ENCODE data around the gene ZNF319. TPM values are rescaled to one million over a fixed set of nuclear protein-coding genes. Genes with fewer than 3 reads are reported as not detected.

The ZNF319 gene
- polyA plus RNA-seq, 1 donor (not counting 4 experiments of a cell fraction or from before 2014, with no cell fraction given) = 3.3 TPM

GRCh38 chr16:57993897-57994296 is 6.6 kb downstream of the ZNF319 start:
- Histone ChIP-seq H3K4me1 (ENCODE audit: control insufficient read depth, extremely low read depth, insufficient read depth, low read length) (peaks cover 19% of the 10 kb centered on the region), H3K9me3 (ENCODE audit: control insufficient read depth, low read depth, low read length) (no peaks in the 10 kb centered on the region), H3K27me3 (ENCODE audit: control insufficient read depth, extremely low read depth, insufficient read depth, low read length) (no peaks in the 10 kb centered on the region), H3K9me1 (ENCODE audit: control insufficient read depth, extremely low read depth, insufficient read depth, low read length) (peaks cover 2% of the 10 kb centered on the region), H3K9ac (ENCODE audit: control insufficient read depth, extremely low read depth, insufficient read depth, low read length) (no peak overlapping the region), H3K36me3 (ENCODE audit: control insufficient read depth in 2 of 2, extremely low read depth in 1 of 2, insufficient read depth in 2 of 2, low read length in 2 of 2) (peaks cover 8 to 20% of the 10 kb centered on the region in 2 experiments), H3K4me3 (ENCODE audit: control insufficient read depth in 2 of 3, extremely low read depth in 1 of 3, insufficient read depth in 2 of 3, low read depth in 1 of 3, low read length in 3 of 3) (no peak overlapping the region), H3K4me2 (ENCODE audit: control insufficient read depth, extremely low read depth, insufficient read depth, low read depth, low read length) (no peak overlapping the region), H4K20me1 (ENCODE audit: control insufficient read depth, extremely low read depth, insufficient read depth, low read length) (no peaks in the 10 kb centered on the region), H3K79me2 (ENCODE audit: control insufficient read depth, insufficient read depth, low read length) (no peaks in the 10 kb centered on the region), H3K27ac (ENCODE audit: control insufficient read depth, insufficient read depth, low read length) (no peak overlapping the region), H2AFZ (ENCODE audit: control insufficient read depth, low read length) (no peak overlapping the region)
- no peak for TF ChIP-seq EZH2 (IDR thresholded peaks at IDR 0.05; ENCODE audit: low read length)
- no peak for TF ChIP-seq CTCF (optimal IDR thresholded peaks at IDR 0.05 in 1 of 3, IDR thresholded peaks at IDR 0.05 in 1 of 3, conservative IDR thresholded peaks at IDR 0.05 in 1 of 3; ENCODE audit: extremely low read depth in 1 of 3, insufficient read depth in 2 of 3, low read length in 3 of 3)
- FAIRE-seq (no peak), DNase-seq (ENCODE audit: low read depth, low spot score) (no peak)
- dilution Hi-C loops (cut with MboI; ENCODE audit: extremely low pct_ligation_motif_present, low sequenced_read_pairs) = no loop called here

GRCh38 chr16:57993438-57993837 is 7.0 kb downstream of the ZNF319 start:
- dilution Hi-C loops (cut with MboI; ENCODE audit: extremely low pct_ligation_motif_present, low sequenced_read_pairs) = no loop called here
- Histone ChIP-seq H3K9me1 (ENCODE audit: control insufficient read depth, extremely low read depth, insufficient read depth, low read length) (peaks cover 2% of the 10 kb centered on the region), H4K20me1 (ENCODE audit: control insufficient read depth, extremely low read depth, insufficient read depth, low read length) (no peaks in the 10 kb centered on the region), H3K4me3 (ENCODE audit: control insufficient read depth in 2 of 3, extremely low read depth in 1 of 3, insufficient read depth in 2 of 3, low read depth in 1 of 3, low read length in 3 of 3) (no peak overlapping the region), H3K27me3 (ENCODE audit: control insufficient read depth, extremely low read depth, insufficient read depth, low read length) (no peaks in the 10 kb centered on the region), H3K36me3 (ENCODE audit: control insufficient read depth in 2 of 2, extremely low read depth in 1 of 2, insufficient read depth in 2 of 2, low read length in 2 of 2) (peaks cover 8 to 20% of the 10 kb centered on the region in 2 experiments), H3K9ac (ENCODE audit: control insufficient read depth, extremely low read depth, insufficient read depth, low read length) (no peak overlapping the region), H3K79me2 (ENCODE audit: control insufficient read depth, insufficient read depth, low read length) (no peaks in the 10 kb centered on the region), H3K9me3 (ENCODE audit: control insufficient read depth, low read depth, low read length) (no peaks in the 10 kb centered on the region), H3K27ac (ENCODE audit: control insufficient read depth, insufficient read depth, low read length) (no peak overlapping the region), H3K4me1 (ENCODE audit: control insufficient read depth, extremely low read depth, insufficient read depth, low read length) (peaks cover 18% of the 10 kb centered on the region), H2AFZ (ENCODE audit: control insufficient read depth, low read length) (no peak overlapping the region), H3K4me2 (ENCODE audit: control insufficient read depth, extremely low read depth, insufficient read depth, low read depth, low read length) (no peak overlapping the region)
- TF ChIP-seq EZH2 (IDR thresholded peaks at IDR 0.05; ENCODE audit: low read length) = no peak
- no peak for TF ChIP-seq CTCF (optimal IDR thresholded peaks at IDR 0.05 in 1 of 3, IDR thresholded peaks at IDR 0.05 in 1 of 3, conservative IDR thresholded peaks at IDR 0.05 in 1 of 3; ENCODE audit: extremely low read depth in 1 of 3, insufficient read depth in 2 of 3, low read length in 3 of 3)
- no peak for DNase-seq (ENCODE audit: low read depth, low spot score)
- FAIRE-seq = no peak

Measured in keratinocyte (primary cell).